IPS-NIHi7 (cell line): Measurements from ENCODE around the gene ZNF223.
A peak's percentile ranks its signal among the peaks of the same experiment; 100 is the strongest.

Experiments used
- DNase-seq: peaks from one replicate; pipeline ENCODE4 v3.0.0; 2012; ENCODE audit warnings: mixed read lengths; ENCODE audit errors: extremely low spot score

The ZNF223 gene

GRCh38 chr19:44051650-44052402 lies at the start of gene ZNF223:
Gene ZNF223, plus strand, starts transcription at chr19:44052036. Its CDS starts 3,141 bp downstream, at chr19:44055177.
- peak; percentile 99 for DNase-seq

GRCh38 chr19:44002212-44002565 lies 49.6 kb upstream of the ZNF223 start:
- peak; percentile 18 for DNase-seq

DNA sequence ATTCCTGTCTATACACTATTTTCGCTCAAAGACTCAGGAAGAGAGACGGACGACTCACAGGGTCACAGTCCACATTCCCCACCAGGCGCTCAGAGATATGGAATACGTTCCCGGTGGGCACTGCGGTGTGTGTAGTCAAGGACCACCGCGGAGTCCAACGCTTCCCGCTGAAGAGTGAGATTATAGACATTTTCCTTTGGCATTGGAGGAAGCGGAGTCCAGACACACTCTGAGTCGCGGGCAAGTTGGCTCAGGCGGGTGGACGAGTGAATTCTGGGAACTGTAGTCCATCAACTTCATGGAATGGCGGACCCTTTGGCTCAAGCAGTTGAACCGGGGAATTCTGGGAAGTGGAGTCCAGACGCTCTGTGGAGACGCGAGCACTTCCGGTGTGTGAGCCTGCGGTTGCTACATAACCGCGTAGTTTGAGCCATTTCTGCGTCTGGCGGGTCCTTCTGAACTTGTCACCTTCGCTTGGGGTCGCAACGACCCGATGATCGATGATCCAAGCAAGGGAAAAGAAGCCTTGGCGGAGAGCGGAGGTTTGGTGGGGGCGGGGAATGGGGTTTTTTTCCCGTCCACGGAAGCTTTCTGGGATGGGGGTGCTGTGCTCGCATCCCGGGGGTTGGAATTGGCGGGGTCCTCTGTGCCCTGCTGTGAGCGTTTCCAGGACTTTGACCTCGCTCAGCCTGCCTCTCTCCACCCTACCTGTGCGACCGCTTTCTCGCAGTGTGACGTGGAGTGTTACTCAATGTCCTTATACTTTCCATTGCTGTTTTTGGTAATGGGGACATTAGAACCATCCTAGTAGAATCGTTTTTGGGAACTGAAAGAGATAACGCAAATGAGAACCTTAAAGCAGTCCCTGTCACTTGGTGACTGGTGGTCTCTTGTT lies 49.0 kb upstream of the ZNF223 start, which contains the start of gene ZNF230:
Gene ZNF230, plus strand, starts transcription at position 392 of the 895 bp plus-strand sequence. CDS start 4,122 bp downstream, outside the sequence.
- peak; percentile 96 for DNase-seq

GRCh38 chr19:44003461-44004009 lies 48.3 kb upstream of the ZNF223 start:
- DNase-seq = peak; percentile 15

GRCh38 chr19:44005973-44006372 lies 45.9 kb upstream of the ZNF223 start:
- DNase-seq = no peak

- no peak for DNase-seq
Observed at GRCh38 chr19:44007473-44007872, 44.4 kb upstream of the ZNF223 start.

- DNase-seq = no peak
Observed at GRCh38 chr19:44010468-44010867, 41.4 kb upstream of the ZNF223 start.

- no peak for DNase-seq
Observed at GRCh38 chr19:44019498-44019897, 32.3 kb upstream of the ZNF223 start.

DNA sequence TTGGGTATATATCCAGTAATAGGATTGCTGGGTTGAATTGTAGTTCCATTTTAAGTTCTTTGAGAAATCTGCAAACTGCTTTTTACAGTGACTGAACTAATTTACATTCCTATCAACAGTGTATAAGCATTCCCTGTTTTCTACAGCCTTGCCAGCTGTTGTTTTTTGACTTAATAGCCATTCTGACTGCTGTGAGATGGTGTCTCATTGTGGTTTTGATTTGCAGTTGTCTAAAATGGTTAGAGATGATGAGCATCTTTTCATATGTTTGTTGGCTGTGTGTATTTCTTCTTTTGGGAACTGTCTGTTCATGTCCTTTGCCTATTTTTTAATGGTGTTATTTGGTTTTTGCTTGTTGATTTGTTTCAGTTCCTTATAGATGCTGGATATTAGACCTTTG lies 30.6 kb upstream of the ZNF223 start:
- no peak for DNase-seq

- DNase-seq = no peak
Observed at GRCh38 chr19:44024900-44025216, 27.0 kb upstream of the ZNF223 start.

DNA sequence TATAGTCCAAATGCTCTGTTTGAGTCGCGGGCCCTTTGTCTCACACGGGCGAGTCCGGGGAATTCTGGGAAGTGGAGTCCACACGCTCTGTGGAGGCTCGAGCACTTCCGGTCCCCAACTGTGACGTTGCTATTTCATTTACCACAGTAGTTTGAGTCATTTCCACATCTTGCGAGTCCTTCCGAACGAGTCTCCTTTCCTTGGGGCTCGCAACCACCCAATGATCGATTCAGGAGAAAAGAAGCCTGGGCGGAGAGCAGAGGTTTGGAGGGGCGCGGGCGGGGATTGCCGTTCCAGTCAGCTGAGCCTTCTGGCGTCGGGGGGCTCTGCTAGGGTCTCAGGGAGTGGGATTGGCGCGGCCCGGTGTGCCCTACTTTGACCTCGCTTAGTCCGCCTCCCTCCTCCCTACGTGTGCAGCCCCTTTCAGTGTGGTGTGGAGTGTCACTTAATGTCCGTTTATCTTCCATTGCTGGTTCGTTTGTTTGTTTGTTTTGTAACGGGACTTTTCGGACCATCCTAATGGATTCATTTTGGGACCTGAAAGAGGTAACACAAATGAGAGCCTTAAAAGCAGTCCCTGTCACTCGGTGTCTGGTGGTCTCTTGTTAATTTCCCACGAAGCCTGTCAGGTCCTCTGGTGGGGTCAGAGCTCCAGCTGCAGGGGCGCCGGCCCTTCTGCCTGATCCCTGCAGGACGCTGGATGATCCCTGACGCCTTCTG lies 26.5 kb upstream of the ZNF223 start, which contains the start of gene ZNF222:
Gene ZNF222, plus strand, starts transcription at position 163 of the 720 bp plus-strand sequence. Its CDS starts 58 bp downstream, at position 221.
- peak; percentile 77 for DNase-seq

- no peak for DNase-seq
Observed at GRCh38 chr19:44026622-44027021, 25.2 kb upstream of the ZNF223 start.

DNA sequence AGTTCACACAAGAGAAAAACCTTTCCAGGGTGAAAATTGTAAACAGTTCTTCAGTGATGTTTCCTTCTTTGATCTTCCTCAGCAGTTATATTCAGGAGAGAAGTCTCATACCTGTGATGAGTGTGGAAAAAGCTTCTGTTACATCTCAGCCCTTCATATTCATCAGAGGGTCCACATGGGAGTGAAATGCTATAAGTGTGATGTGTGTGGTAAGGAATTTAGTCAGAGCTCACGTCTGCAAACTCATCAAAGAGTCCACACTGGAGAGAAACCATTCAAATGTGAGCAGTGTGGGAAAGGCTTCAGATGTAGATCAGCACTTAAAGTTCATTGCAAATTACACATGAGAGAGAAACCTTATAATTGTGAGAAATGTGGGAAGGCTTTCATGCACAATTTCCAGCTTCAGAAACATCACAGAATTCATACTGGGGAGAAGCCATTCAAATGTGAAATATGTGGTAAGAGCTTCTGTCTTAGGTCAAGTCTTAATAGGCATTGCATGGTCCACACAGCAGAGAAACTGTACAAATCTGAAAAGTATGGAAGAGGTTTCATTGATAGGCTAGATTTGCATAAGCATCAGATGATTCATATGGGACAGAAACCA lies 19.7 kb upstream of the ZNF223 start:
- DNase-seq = no peak

GRCh38 chr19:44042147-44042546 lies 9.7 kb upstream of the ZNF223 start:
- DNase-seq = no peak

DNA sequence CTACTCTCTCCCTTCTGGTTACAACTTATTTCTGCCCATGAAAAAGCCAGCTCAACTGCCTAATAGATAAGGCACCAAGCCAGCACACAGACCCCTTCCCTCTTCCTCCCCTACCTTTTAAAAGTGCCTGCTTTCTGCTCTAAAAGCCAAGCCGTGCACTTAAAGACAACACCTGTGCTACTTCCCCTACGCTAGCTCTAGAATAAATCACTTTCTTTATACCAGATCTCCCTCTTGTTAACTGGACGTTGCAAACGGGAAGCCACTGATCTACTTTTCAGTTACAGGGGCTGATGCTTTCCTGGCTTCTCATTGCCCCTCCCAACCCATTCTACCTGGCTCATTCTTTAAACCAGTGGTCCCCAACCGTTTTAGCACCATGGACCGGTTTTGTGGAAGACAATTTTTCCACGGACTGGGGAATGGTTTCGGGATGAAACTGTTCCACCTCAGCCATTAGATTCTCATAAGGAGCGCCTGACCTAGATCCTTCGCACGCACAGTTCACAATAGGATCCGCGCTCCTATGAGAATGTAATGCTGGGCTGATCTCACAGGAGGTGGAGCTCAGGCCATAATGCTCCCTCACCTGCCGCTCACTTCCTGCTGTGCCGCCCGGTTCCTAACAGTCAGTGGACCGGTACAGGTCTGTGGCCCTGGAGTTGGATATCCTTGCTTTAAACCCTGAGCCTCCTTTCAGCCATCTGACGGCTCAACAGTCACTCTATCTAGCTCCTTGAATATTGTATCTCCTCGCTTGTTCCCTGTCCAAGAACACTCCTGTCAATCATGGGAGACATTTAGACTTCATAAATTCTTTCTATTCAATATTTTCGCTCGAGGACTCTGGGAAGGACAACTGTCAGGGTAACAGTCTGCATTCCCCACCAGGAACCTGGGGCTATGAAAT lies 841 bp upstream of the ZNF223 start:
- no peak for DNase-seq

GRCh38 chr19:44055870-44056269 lies 4.0 kb downstream of the ZNF223 start:
- DNase-seq = peak; percentile 18

- no peak for DNase-seq
Observed at GRCh38 chr19:44059229-44059628, 7.4 kb downstream of the ZNF223 start.

DNA sequence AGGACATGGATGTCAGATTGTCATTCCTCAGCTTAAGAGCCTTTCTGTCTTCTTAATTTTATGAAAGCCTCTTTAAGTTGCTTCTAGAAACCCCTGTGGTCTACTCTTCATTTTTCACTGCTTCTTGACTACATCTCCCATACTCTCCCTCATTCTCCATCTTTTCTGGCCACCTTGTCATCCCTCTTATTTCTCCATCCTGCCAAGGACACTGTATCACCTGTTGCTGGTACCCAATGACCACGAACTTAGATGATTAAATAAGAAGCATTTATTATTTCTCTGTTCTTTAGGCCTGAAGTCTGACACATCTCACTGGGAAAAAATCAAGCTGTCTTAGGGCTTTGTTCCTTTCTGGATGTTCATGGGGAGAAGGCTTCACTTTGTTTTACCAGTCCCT lies 9.2 kb downstream of the ZNF223 start:
- no peak for DNase-seq

- DNase-seq = no peak
Observed at GRCh38 chr19:44066305-44066704, 14.5 kb downstream of the ZNF223 start.

- no peak for DNase-seq
Observed at GRCh38 chr19:44069415-44069814, 17.6 kb downstream of the ZNF223 start.
